GM21723 (cell line): Measurements from ENCODE around the gene ZNF396.

Experiments used
- ATAC-seq: cut with Tn5 transposase; IDR thresholded peaks from one replicate; pipeline ENCODE4 v1.9.1; 2021; ENCODE audit warnings: mild to moderate bottlenecking, moderate library complexity; ENCODE audit not compliant: unreplicated experiment

The ZNF396 gene

GRCh38 chr18:35343488-35343935 lies 33.6 kb downstream of the ZNF396 start:
- no peak for ATAC-seq

DNA sequence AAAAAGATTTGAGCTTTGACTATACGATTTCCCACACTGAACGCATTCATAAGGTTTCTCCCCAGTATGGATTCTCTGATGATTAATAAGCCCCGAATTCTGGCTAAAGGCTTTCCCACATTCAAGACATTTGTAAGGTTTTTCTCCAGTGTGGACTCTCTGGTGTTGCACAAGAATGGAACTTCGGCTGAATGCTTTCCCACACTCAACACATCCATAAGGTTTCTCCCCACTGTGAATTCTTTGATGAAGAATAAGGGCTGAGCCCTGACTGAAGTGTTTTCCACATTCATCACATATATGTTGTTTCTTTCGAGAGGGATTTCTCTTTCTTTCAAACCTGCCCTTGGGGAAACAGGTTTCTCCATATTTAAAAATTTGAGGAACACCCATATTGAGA lies 39.9 kb downstream of the ZNF396 start:
- ATAC-seq, result no peak

DNA sequence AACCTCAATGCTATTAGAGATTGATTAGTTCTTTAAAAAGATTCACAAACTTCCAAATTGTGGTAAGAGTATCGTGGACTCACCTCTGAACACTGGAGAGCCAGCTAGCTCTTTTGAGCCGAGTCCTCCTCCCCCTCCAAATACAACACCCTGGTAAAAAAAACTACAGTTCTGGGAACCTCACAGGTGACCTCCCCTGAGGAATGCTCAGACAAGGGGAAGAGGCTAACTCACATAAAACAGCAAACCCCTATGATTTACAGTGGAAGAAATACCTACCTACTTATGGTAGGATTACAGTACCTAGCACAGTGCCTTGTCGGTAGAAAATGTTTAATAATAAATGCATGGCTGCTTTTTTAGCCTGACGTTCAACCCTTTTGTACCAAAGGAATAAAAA lies 41.3 kb downstream of the ZNF396 start:
- ATAC-seq, result no peak

DNA sequence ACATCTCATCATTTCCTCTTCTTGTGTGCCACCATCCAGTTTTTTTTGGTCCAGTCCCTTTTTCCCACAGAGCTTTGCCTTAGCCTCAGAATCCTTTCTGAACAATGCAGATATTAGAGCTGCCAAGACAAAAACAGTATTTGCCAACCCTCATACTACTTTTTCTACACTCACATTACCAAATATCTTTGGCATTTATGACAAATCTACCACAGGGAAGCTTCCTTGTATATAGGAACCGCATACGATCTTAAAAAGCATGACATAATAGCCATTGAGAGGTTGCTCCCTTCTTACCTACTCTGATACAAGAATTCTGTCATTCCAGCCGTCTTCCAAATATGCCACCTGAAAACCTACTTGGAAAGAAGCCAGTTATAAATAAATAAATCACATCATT lies 42.3 kb downstream of the ZNF396 start:
- ATAC-seq, result no peak

DNA sequence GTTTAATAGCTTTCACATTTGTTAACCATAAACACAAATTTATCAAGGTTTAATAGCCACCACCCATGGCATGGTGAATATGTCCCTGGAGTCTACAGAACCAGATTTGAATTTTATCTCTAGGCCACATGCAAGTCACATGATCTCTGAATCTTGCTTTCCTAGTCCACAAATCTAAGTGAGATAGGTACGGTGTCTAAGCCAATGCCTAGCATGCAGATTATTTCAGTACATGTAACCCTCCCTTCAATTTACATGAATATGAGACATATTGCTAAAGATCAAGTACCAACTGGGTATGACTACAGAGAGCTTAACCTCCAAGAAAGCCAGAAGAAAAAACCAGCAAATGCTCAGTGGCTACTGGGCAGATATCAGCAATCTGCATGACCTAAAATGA lies 42.9 kb downstream of the ZNF396 start:
- no peak for ATAC-seq

DNA sequence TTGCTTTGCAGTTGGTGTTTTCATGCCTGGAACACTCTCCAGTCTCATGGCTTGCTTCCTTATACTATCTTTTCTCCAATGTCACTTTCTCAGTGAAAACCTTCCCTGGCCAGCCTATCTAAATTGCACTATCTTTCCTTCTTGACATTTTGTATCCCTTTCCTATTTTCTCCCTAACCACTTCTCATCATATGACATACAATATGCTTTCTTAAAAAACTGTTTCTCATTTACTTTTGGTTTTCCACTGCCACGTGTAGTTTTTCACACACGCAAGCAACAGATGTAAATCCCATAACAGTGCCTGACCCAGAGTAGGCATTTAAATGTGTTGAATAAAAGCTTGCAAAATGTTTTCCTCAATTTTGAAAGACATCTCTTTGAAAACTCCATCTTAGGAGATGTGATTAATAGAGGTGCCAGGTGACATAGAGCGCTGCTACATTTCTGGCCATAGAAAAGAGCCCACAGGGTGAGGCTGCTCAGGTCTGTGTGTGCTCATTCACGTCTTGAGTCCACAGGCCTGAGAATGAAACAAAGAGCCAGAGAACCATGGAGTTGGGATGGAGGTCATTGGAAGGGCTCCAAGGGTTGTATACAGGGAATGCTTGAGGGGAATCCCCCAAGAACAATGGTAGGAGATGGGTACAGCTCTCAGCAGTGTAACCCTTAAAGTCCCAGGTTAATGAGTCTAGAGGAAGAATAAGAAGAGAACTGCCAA lies 45.6 kb downstream of the ZNF396 start:
- ATAC-seq, result no peak

DNA sequence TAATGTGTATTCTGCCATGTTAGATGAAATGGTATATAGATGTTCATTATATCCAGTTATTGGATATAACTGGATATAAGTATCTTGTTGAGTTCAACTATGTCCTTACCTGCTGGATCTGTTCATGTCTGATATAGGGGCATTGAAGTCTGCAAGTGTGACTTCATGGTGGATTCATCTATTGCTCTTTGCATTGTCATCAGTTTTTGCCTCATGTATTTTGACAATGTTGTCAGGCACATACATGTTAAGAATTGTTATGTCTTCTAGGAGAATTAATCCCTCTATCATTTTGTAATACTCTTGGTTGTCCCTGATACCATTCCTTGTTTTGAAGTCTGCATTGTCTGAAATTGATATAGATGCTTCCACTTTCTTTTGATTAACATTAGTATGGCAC lies 48.3 kb downstream of the ZNF396 start:
- no peak for ATAC-seq

- ATAC-seq, result no peak
Observed at GRCh38 chr18:35326695-35327387, 50.3 kb downstream of the ZNF396 start.

DNA sequence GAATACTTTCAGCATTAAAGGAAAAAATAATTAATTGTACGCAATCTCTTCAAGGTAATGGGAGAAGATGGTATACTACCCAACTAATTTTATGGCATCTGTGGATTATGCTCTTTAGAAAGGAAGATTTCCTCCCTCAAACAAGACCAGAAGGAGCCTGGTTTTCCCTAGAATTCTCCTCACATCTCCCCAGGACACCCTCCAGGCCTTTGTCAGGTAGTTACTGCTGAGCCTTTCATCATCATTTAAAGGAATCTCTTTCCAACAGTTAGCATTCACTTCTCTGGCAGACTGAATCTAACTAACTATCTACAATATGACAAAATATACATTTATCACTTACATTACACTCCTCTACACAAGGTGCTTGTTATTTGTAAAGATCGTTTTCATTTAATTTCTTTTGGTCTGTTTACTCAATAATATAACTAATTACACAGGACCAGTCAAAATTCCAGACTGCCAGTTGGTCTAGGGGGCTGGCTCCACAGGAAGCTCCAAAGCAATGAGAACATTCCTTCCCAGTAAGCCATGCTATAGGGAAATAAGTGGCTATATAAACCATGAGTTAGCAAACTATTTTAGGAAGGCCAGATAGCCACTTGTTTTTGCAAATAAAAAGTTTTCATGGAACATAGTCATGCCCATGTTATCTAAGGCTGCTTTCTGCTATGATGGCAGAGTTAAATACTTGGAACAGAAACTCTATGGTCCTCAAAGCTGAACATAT lies 52.0 kb downstream of the ZNF396 start:
- ATAC-seq, result no peak

DNA sequence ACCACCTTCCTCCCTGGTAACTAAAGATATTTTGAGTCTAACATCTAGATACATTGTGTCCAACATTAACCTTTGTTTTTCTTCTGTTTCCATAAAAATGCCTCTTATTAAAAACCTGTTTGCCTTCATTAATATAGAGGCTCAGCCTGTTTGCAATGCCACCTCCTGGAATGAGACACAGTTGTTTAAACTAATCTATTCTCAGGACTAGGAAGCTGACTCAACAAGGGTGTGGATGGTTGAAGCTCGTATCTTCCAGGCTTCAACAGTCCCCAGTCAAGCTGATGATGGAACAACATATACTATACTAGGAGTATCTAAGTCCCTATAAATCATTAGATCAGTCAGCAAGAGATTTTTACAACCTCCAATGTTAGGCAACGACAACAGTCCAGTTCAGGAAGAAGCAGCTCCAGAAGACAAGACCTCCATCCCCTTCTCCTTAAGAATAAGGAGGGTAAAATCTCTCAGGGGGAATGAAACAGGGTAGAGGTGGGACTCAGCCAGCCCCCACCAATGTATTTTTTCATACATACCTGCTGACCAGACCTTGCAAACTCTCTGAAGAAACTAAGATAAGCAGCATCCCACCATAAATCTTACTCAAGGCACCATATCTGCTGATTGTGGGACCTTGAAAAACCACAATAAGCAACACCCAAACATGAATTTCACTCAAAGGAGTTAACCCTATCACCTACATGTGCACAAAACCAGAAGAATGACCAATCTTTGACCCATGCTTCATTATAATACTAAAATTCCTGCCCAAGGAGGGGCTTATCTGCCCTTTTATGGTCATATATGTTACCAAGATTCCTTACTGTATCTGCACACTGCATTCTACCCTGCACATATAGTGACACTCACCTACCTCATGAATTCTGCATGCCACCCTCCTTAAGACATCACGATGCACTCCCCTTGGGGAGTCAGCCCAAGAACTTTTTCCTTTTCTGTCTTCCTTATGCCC lies 54.4 kb downstream of the ZNF396 start:
- ATAC-seq, result no peak
